ENCODE measurements around the gene SHC4.

The SHC4 gene

DNA sequence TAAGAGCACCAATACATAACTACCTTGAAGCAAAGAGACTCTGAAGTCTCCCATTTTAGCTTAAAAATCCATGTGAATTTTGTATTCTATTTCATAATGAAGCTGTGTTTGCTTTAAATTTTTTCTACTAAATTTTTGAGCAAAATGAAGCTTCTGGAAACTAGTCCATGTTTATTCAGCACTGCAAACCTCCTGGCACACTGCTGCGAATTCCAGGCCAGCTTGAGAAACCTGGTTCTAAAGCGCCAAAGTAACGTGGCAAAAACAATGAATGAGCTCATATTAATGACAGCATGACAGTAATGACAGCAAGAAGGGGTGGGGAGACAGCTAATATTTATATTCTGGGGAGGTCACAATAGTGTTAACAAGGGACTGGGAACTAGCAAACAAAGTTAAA is 178.5 kb downstream of the SHC4 start:
- H3K4me3 ChIP-seq: no peak overlapping the region
- DNase-seq (ENCODE audit: low spot score): no peak
- no peak overlapping the region for H3K27ac ChIP-seq
- TF ChIP-seq, protein P1, sequence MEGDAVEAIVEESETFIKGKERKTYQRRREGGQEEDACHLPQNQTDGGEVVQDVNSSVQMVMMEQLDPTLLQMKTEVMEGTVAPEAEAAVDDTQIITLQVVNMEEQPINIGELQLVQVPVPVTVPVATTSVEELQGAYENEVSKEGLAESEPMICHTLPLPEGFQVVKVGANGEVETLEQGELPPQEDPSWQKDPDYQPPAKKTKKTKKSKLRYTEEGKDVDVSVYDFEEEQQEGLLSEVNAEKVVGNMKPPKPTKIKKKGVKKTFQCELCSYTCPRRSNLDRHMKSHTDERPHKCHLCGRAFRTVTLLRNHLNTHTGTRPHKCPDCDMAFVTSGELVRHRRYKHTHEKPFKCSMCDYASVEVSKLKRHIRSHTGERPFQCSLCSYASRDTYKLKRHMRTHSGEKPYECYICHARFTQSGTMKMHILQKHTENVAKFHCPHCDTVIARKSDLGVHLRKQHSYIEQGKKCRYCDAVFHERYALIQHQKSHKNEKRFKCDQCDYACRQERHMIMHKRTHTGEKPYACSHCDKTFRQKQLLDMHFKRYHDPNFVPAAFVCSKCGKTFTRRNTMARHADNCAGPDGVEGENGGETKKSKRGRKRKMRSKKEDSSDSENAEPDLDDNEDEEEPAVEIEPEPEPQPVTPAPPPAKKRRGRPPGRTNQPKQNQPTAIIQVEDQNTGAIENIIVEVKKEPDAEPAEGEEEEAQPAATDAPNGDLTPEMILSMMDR (IDR thresholded peaks at IDR 0.05): no peak

GRCh38 chr15:48784756-48785155 is 179.0 kb downstream of the SHC4 start:
- TF ChIP-seq, protein P1 (IDR thresholded peaks at IDR 0.05): no peak
- H3K4me3 ChIP-seq: no peak overlapping the region
- DNase-seq (ENCODE audit: low spot score): no peak
- H3K27ac ChIP-seq: no peak overlapping the region

DNA sequence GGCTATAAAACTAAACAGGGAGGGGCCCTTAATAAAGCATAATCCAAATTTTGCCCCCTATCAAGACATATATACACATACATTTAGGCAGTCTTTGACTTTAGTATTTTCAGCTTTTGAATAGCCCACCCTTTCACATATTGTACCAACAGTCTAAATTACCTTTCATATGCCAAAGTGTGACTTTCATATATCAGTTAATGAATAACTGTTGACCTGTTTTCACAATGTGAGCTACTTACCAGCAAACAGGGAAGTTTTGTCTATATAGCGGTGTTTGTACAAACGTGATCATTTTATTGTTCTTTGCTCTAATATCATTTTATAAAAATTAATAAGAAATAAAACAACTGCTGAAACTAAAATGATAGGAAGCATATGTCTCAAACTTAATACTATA is 180.8 kb downstream of the SHC4 start:
- no peak overlapping the region for H3K4me3 ChIP-seq
- H3K27ac ChIP-seq: no peak overlapping the region
- no peak for DNase-seq (ENCODE audit: low spot score)
- TF ChIP-seq, protein P1 (IDR thresholded peaks at IDR 0.05): no peak

DNA sequence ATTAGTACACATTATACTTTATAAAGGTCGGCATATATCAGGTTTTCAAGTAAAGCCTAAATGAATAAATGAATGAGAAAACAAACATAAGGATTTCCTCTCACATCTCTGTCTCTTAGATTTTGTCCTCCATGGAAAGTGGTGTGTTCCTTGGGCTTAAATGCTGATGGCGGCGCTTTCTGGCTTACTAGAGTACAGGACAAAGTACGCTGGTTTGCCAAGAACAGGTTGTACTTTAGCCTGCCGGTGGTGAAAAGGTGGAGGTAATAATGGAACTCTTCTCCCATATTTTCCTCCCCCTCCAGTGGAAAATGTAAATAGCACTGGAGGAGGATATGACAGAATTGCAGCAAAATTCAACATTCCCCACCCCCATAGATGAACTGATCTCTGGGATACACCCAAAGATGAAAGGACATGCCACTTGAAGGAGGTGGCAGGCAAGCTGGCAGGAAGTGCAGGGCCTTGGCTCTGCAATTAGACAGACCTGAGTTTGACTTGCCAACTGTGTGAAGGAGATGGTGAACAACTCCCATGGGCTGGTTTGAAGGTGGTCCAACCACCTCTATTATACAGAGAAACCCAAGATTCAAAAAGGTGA is 182.1 kb downstream of the SHC4 start:
- H3K4me3 ChIP-seq: no peak overlapping the region
- no peak overlapping the region for H3K27ac ChIP-seq
- no peak for DNase-seq (ENCODE audit: low spot score)
- TF ChIP-seq, protein P1 (IDR thresholded peaks at IDR 0.05): no peak

GRCh38 chr15:48781017-48781416 is 182.7 kb downstream of the SHC4 start:
- no peak overlapping the region for H3K27ac ChIP-seq
- H3K4me3 ChIP-seq: no peak overlapping the region

GRCh38 chr15:48778331-48778730 is 185.4 kb downstream of the SHC4 start:
- H3K27ac ChIP-seq: peak overlapping the region in 1 of 2 donors; percentile 47
- H3K4me3 ChIP-seq: no peak overlapping the region
- DNase-seq (ENCODE audit: low spot score): no peak
- TF ChIP-seq, protein P1 (IDR thresholded peaks at IDR 0.05): no peak

More at GRCh38 chr15:48781017-48781416, 182.7 kb downstream of the SHC4 start:
- TF ChIP-seq, protein P1 (IDR thresholded peaks at IDR 0.05): no peak
- DNase-seq (ENCODE audit: low spot score): no peak

- Histone ChIP-seq H3K4me3 (no peak overlapping the region), H3K27ac (peak overlapping the region in 1 of 2 donors; percentile 47)
- DNase-seq (ENCODE audit: low spot score): no peak
- TF ChIP-seq, protein P1 (IDR thresholded peaks at IDR 0.05): no peak
These were observed 185.9 kb downstream of the SHC4 start for GRCh38 chr15:48777645-48778330.
